HUES64 (cell line): ENCODE measurements around the gene MMP11.

Experiments used
- H3K27ac ChIP-seq: 2 replicates; pipeline ENCODE4 v1.7.0; 2013; ENCODE audit warnings: low read depth, low read length, inconsistent platforms
- H3K27me3 ChIP-seq: 2 replicates; pipeline ENCODE4 v1.6.1; 2013; ENCODE audit warnings: mild to moderate bottlenecking, low read length; ENCODE audit not compliant: insufficient read depth
- H3K36me3 ChIP-seq: 2 replicates; pipeline ENCODE4 v1.6.1; 2013; ENCODE audit warnings: mild to moderate bottlenecking, low read length; ENCODE audit not compliant: insufficient read depth
- H3K4me1 ChIP-seq: 2 replicates; pipeline ENCODE4 v1.6.1; 2013; ENCODE audit warnings: mild to moderate bottlenecking, low read length, moderate library complexity; ENCODE audit not compliant: insufficient read depth
- H3K4me3 ChIP-seq: 2 replicates; pipeline ENCODE4 v1.5.1; 2013; ENCODE audit warnings: mild to moderate bottlenecking, low read length, moderate library complexity
- H3K9ac ChIP-seq: 2 replicates; pipeline ENCODE4 v1.6.1; 2013; ENCODE audit warnings: mild to moderate bottlenecking, low read depth, low read length
- H3K9me3 ChIP-seq: 2 replicates; pipeline ENCODE4 v1.6.1; 2013; ENCODE audit warnings: low read depth, low read length; ENCODE audit not compliant: insufficient read depth
- WGBS: fragments of 150-250, 120-280 bp; methylation state at CpG from one replicate; pipeline ENCODE4 v1.1.7; 2013; ENCODE audit warnings: missing lambda C conversion rate; 5-methylcytosine and 5-hydroxymethylcytosine counted together

The MMP11 gene

DNA sequence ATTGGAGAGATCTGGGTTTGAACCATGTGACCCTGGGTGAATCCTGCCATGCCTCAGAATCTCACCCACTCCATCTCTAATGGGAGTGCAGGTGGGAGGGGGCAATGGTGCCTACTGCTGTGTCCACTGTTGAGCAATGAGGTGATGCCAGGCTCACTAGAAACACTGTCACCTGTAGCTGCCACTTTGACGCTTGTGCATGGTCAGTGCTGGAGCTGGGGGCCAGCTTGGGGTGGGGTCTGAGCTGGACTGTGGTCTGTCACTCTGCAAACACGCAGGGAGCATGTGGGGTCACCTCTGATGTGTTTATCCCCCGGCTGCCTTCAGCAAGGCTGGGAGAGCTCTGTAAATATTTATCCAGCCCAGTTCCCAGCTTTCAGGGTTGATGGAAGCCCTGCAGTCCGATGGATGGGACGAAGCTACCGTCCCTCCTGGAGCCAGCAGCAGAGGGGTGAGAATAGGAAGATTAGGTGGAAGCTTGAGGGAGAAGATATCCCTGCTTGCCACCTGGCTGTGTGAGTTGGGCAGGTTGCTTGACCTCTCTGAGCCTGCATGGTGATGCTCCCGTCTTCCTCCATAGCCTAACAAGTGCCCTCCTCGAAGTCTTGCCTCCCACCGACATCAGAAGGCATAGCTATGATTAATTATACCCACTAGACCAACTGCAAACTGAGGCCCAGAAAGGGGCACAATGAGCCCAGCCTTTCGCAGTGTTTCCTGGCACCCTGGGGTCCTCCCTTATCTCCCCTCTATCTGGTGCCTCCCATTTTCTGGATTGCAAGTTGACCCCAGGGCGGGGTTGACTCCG, 1.7 kb downstream of the MMP11 start:
- H3K36me3 ChIP-seq, result no peaks in the 10 kb centered on the region
- no peaks in the 10 kb centered on the region for H3K9me3 ChIP-seq
- H3K4me3 ChIP-seq, result no peak overlapping the region
- H3K4me1 ChIP-seq, result peaks cover 7% of the 10 kb centered on the region; the same call in 1 of the 2 replicates
- H3K9ac ChIP-seq, result no peak overlapping the region
- peaks cover 22% of the 10 kb centered on the region for H3K27me3 ChIP-seq
- 77% methylated on average over 12 of the region's 12 CpGs for WGBS
- no peak overlapping the region for H3K27ac ChIP-seq

DNA sequence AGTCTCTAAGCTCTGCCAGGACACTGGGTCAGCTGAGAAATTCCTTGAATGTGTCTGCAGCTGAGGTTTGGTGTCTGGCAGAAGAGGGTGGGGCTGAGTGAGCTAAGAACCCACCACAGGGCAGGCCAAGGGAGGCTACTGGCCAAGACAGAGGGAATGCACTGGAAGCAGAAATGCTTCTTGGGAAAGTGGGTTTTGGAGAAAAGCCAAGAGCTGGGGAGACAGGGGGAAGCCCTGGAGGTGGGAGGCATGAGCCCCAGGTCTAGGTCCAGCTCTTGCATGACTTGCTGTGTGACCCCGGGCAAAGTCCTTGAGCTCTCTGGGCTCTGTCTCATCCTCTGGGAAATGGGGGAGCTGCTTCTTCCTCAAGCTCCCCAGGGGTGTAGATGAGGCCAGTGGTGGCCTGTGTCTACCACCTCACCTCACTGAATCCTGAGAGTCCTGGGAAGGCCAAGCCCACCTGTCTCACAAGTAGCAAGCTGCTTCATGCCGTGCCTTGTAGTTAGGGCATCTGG, 2.3 kb downstream of the MMP11 start:
- H3K4me1 ChIP-seq, result peaks cover 7% of the 10 kb centered on the region; the same call in 1 of the 2 replicates
- 85% methylated on average over 2 of the region's 2 CpGs for WGBS
- H3K36me3 ChIP-seq, result no peaks in the 10 kb centered on the region

DNA sequence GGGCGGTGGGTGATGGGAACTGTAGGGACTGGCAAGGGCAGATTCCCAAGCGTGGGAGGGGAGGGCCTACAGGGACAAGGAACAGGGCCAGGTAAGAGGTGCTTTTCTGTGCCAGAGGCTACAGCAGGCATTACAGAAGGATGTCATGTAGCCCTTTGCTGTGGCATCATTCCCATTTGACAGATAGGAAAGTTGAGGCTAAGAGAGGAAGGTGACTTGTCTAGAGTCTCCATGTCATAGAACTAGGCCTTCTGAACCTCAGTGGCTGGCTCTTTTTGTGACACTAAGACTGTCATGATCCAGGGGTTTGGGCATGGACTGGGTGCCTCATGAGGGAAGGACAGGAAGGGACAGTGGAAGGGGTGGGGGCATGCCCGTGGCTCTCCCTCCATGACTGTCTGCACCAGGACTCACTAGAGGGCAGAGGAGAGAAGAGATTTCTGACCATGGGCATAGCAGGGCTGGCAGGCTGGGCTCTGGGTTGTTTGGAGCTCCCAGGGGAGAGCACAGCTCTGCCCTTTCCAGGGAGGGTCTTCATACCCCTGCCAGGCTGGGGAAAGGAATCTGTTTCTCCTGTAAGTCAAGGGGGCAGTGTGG, 3.2 kb downstream of the MMP11 start:
- H3K4me1 ChIP-seq, result peaks cover 7% of the 10 kb centered on the region; the same call in 1 of the 2 replicates
- peaks cover 20% of the 10 kb centered on the region for H3K27me3 ChIP-seq
- H3K9ac ChIP-seq, result no peak overlapping the region
- no peak overlapping the region for H3K27ac ChIP-seq
- WGBS, result 82% methylated on average over 3 of the region's 3 CpGs
- H3K36me3 ChIP-seq, result no peaks in the 10 kb centered on the region
- H3K4me3 ChIP-seq, result no peak overlapping the region
- H3K9me3 ChIP-seq, result no peaks in the 10 kb centered on the region

More for the DNA sequence above, 2.3 kb downstream of the MMP11 start:
- H3K27ac ChIP-seq, result no peak overlapping the region
- no peak overlapping the region for H3K4me3 ChIP-seq
- H3K9ac ChIP-seq, result no peak overlapping the region
- no peaks in the 10 kb centered on the region for H3K9me3 ChIP-seq
- peaks cover 20% of the 10 kb centered on the region for H3K27me3 ChIP-seq

DNA sequence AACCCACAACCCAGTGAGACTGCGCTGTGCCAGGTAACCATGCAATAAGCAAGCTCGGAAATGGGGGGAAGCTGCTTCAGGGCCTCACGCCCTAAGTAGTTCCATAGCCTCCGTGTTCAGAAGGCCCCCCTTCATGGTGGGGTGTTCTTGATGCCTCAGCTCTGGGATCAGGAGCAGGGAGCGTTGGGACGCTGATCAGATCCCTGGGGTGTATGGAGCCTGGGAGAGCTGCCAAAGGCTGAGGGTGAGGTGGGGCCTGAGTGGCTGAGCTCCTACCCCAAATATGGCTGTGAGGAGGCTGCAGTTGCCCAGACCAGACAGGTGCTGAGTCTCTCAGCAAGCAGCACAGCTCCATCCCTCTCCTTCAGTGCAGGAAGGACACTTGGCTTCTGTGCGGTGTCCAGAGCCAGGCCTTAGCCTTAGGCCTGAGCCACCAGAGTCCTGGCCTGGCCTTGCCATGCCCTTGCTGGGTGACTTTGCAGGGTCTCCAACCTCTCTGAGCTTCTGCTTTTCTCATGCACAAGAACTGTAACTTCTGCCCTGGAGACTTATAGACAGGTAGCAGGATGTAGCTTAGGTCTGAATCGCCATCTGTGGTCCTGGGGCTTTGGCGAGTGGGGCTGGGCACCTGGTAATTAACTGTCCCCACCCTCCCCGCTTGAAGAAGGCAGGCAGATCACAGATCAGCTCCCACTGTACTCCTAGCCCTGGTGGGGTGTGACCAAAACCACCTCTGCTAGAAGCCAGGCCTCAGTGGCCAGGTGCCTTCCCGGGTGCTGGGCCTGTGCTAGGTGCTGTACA, 5.3 kb downstream of the MMP11 start:
- no peak overlapping the region for H3K4me3 ChIP-seq
- H3K27me3 ChIP-seq, result peaks cover 18% of the 10 kb centered on the region
- no peaks in the 10 kb centered on the region for H3K36me3 ChIP-seq
- no peak overlapping the region for H3K9ac ChIP-seq
- H3K4me1 ChIP-seq, result no peaks in the 10 kb centered on the region
- H3K27ac ChIP-seq, result no peak overlapping the region
- 88% methylated on average over 11 of the region's 11 CpGs for WGBS
- H3K9me3 ChIP-seq, result no peaks in the 10 kb centered on the region

DNA sequence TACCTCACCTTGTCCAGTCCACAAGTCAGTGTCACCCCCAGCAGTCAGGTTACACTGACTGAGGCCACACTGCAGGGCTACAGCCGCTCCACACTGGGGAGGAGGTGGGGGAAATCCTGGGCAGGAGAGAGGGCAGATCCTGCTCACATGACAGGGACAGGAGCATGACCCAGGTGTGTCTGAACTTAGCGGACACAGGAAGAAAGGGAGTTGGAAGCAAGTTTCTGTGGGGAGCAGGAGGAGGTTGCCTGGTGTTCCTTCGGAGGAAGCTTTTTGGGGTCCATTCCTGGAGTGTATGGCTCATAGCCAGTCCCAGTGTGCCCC, 5.9 kb downstream of the MMP11 start:
- no peak overlapping the region for H3K9ac ChIP-seq
- no peaks in the 10 kb centered on the region for H3K9me3 ChIP-seq
- no peaks in the 10 kb centered on the region for H3K36me3 ChIP-seq
- H3K27me3 ChIP-seq, result peaks cover 13% of the 10 kb centered on the region
- no peak overlapping the region for H3K4me3 ChIP-seq
- WGBS, result 90% methylated on average over 3 of the region's 3 CpGs
- H3K4me1 ChIP-seq, result no peaks in the 10 kb centered on the region
- H3K27ac ChIP-seq, result no peak overlapping the region

GRCh38 chr22:23779083-23779482, 6.4 kb downstream of the MMP11 start:
- H3K36me3 ChIP-seq, result no peaks in the 10 kb centered on the region
- no peak overlapping the region for H3K27ac ChIP-seq
- H3K27me3 ChIP-seq, result peaks cover 7% of the 10 kb centered on the region
- no peak overlapping the region for H3K4me3 ChIP-seq
- no peak overlapping the region for H3K9ac ChIP-seq
- no peaks in the 10 kb centered on the region for H3K9me3 ChIP-seq
- 94% methylated on average over 16 of the region's 16 CpGs for WGBS
- H3K4me1 ChIP-seq, result no peaks in the 10 kb centered on the region

- Histone ChIP-seq H3K9me3 (no peaks in the 10 kb centered on the region), H3K27ac (no peak overlapping the region), H3K4me3 (no peak overlapping the region), H3K4me1 (no peaks in the 10 kb centered on the region), H3K9ac (no peak overlapping the region), H3K27me3 (peaks cover under 1% of the 10 kb centered on the region), H3K36me3 (no peaks in the 10 kb centered on the region)
- whole genome bisulfite sequencing, result 92% methylated on average over 5 of the region's 5 CpGs
Observed at GRCh38 chr22:23779731-23780130, 7.1 kb downstream of the MMP11 start.

GRCh38 chr22:23780146-23780748, 7.6 kb downstream of the MMP11 start:
- Histone ChIP-seq H3K4me3 (no peak overlapping the region), H3K9me3 (no peaks in the 10 kb centered on the region), H3K27me3 (no peaks in the 10 kb centered on the region), H3K36me3 (no peaks in the 10 kb centered on the region), H3K4me1 (no peaks in the 10 kb centered on the region), H3K27ac (no peak overlapping the region), H3K9ac (no peak overlapping the region)
- 89% methylated on average over 20 of the region's 20 CpGs for WGBS

- Histone ChIP-seq H3K36me3 (no peaks in the 10 kb centered on the region), H3K9me3 (no peaks in the 10 kb centered on the region), H3K4me3 (no peak overlapping the region), H3K4me1 (0 out of 2 replicates have a peak, but pooled peaks cover under 1% of the 10 kb centered on the region), H3K27me3 (no peaks in the 10 kb centered on the region), H3K9ac (no peak overlapping the region), H3K27ac (no peak overlapping the region)
- 86% methylated on average over 15 of the region's 15 CpGs for WGBS
Observed at GRCh38 chr22:23781065-23781464, 8.4 kb downstream of the MMP11 start.

DNA sequence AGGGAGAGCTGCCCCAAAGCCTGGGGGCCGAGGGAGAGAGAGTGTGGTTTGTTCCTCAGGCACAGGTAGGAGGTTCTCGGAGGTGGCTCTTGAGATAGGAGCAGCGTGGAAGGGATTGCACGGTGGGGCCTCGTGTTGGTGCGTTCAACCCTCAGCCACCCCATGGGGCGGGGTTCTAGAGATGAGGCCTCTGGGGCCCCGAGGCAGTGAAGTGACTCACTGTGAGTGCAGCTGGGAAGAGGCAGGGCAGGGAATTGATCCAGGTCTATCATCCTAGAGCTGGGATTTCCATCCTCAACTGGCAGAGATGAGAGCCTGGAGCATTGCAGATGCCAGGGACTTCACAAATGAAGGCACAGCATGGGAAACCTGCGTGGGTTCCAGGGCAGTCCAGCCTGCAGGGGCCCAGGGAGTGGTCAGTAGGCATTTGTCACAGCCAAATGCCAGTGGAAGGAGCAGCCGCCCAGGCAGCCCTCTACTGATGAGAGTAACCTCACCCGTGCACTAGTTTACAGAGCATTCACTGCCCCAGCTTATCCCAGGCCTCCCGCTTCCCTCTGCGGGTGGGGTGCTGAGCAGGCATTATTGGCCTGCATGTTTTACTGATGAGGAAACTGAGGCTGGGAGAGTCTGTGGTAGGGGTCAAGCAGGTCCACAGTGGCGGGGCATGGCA, 9.0 kb downstream of the MMP11 start:
- Histone ChIP-seq H3K9me3 (no peaks in the 10 kb centered on the region), H3K4me3 (no peak overlapping the region), H3K9ac (no peak overlapping the region), H3K27ac (no peak overlapping the region), H3K27me3 (no peaks in the 10 kb centered on the region), H3K4me1 (peaks cover 6% of the 10 kb centered on the region; the same call in 1 of the 2 replicates), H3K36me3 (no peaks in the 10 kb centered on the region)
- WGBS, result 80% methylated on average over 14 of the region's 14 CpGs
